HG03060 (cell line): Measurements from ENCODE around the gene SYNCRIP.
A peak's percentile ranks its signal among the peaks of the same experiment; 100 is the strongest.
"Not testable (repeated sequence)": the region's sequence is repeated elsewhere in the genome, so short reads cannot be mapped to it uniquely, and the experiment has no call there.

Experiments used
- ATAC-seq: cut with Tn5 transposase; IDR thresholded peaks from one replicate; pipeline ENCODE4 v1.9.1; 2021; ENCODE audit warnings: low read depth, moderate number of reproducible peaks; ENCODE audit not compliant: unreplicated experiment

The SYNCRIP gene

DNA sequence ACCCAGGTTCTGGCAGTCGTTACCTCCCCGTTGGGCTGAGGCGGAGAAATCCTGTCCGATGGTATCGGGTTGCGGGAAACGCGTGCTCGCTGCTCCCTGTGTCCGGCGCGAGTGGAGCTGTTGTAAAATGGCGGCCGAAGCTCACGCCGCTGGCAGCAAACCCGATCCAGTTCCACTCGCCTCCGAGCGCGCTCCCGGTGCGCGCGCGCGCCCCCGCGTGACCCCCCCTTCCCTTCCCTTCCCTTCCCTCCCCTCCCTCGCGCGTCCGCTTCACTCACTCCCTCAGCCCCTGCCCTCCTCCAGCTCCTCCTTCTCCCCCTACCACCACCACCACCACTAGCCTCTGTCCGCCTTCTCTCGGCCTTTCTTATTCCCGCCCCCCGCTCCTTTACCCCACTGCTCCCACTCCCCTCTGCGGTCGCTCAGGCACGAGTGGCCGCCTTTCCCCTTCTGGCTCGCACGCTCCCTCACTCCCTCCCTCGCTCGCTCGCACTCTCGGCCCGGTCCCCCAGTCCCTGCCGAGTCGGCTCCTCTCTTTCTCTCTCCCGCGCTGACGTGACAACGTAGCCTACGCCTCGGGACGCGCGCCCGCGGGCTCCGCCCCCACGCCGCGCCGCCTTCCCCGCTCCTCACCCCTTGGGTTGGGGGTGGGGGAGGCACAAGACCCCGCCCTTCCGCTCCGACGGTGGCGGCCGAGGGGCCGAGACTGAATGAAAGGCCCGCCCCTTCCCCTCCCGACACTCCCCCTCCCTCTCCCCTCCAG lies at the start of gene SYNCRIP:
TSS of gene SYNCRIP (minus strand) at position 113 of the 763 bp plus-strand sequence. CDS start 1,447 bp downstream, outside the sequence.
- peak; percentile 53 for ATAC-seq

DNA sequence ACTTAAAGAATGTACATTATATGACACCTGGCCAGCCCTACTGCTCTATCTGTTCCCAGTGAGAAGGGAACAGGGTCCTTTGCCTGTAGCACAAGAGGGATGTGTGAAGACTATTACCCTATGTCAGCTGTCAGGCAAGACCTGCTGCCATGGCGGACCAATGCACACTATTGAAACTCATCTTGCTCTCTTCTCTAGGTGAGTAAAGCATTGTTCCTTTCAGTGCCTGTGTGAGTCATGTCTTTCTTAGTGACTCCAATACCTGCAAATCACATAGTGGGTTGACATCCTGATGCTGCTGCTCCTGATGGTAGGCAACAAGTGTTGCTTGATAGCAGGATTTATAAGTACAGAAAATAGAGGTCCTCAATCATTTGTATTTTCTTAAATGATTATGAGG lies 48.8 kb upstream of the SYNCRIP start:
- no peak for ATAC-seq

DNA sequence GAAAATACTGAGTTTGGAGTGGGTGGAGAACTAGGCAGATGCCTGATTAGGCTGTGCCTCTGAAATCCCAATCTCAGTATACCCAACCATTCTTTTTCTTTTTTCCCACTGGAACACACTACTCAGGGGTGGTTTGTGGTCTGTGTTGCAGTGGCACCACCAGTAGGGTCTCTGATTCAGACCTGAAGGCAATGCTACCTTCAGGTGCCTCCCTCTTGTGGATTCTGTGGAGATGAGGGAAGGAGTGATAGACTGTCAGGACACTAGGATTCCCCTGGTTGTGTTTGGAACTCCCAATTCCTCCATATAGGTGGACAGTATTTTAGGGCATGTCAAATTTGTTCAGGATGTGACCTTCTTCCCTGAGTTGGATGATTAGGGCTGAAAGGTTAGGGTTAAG lies 47.4 kb upstream of the SYNCRIP start:
- ATAC-seq, result no peak

DNA sequence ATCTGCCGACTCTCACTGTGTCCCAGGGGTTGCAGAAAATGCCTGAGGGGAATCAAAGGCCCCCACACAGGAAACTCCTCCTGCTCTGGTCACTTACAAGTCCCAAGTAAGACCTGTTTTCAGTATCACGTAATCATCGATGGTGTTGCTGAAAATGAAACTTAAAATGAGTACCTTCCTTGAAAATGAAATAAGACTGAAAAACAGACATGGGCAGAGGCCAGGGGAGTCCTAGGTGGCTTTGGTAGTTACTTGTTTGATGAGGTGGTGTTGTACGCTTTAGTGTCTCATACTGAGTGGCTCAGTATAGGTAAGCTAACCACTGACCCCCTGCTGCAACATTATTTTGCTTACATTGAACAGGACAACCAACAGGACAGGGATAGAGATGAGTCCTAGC lies 43.0 kb upstream of the SYNCRIP start:
- peak; percentile 93 for ATAC-seq

DNA sequence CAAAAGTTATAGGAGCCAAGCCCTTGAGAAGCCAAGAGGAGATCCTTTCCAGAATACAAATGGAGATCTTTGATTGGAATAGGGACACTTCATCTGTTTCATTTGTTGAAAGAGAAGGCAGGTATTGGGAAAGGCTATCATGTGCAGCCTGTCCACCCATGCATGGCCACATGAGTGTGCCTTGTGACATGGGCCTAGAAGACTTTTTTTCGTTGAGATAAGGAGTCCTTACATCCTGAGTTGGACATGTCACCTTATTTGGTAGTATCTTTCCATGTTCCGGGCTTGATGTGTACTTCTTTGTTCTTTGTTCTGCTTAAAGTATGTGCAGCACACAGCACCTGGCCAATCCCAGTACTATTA lies 42.1 kb upstream of the SYNCRIP start:
- no peak for ATAC-seq

DNA sequence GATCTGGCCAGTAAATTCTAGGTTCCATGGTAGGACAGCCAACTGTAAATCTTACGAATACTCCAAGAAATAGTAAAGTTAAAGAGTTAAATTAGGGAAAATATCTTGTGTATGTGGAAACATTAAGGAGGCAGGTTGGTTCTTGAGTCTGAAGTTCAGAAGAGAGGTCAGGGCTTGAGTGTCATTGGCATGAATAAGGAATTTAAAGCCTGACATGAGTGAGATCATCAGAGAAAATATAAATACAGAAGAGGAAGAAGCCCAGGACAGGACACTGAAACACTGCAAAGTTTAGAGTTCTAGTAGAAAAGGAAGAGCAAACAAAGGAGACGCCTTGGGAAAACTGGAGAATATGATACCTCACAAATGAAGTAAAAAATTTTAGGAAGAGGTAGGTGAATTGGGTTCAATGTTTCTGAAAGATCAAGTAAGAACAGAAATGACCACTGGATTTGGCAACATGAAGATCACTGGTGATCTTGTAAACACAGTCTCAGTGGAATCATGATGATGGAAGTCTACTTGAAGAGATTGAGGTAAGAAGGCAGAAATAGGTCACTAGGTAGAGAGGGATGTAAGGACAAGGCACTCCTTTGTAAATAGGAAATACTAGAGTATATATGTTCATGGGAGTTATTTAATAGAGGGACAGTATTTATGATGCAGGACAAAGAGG lies 41.6 kb upstream of the SYNCRIP start:
- no peak for ATAC-seq

DNA sequence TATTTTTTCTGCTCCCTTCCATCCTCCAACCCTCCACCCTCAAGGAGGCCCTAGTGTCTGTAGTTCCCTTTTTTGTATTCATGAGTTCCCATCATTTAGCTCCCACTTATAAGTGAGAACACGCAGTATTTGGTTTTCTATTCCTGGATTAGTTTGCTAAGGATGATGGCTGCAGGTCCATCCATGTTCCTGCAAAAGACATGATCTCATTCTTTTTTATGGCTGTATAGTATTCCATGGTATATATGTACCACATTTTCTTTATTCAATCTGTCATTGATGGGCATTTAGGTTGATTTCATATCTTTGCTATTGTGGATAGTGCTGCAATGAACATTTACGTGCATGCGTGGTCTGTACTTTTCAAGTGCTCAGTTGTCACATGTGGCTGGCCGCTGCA lies 39.2 kb upstream of the SYNCRIP start:
- not testable (repeated sequence) for ATAC-seq

DNA sequence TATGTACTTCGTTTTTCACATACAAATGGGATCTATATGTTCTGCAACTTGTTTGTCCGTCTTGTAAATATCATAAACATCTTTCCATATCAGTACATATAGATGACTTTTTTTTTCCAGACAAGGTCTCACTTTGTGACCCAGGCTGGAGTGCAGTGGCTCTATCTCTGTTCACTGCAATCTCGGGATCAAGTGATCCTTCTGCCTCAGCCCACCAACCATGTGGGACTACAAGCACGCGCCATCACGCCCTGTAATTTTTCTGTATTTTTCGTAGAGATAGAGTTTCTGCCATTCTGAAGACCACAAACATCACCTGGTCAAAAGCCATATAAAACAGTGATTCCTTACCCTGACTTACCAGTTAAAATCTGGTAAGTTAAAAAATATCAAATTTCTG lies 37.7 kb upstream of the SYNCRIP start:
- ATAC-seq, result no peak

DNA sequence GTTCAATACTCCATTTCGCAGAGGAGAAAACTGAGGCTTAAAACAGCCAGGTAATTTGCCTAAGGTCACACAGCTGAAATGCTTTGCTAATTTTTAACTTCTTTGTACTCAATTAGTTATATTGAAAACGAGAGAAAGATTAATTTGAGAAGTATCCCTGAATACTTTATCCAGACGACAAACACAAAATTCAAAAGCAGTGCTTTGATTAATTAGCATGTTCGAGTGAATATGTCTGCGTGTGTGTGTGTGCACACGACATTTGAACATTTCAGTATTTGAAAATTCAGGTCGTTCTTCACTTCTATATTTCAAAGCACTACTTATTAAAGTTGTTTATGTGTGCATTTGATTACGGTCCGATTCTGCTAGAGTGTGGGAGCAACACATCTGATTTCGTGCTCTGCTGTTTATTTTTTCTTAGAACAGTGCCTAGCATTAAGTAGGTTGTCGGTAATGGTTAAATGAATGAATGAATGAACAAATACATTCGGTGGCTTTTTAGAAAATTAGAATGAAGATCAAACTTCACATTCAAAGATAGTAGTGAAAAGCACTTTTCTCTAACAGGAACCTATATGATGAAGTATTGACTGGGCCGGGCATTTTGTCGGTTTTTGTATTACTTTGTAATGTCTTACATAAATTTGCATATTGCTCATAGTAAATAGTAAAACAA lies 36.9 kb upstream of the SYNCRIP start:
- ATAC-seq, result no peak

DNA sequence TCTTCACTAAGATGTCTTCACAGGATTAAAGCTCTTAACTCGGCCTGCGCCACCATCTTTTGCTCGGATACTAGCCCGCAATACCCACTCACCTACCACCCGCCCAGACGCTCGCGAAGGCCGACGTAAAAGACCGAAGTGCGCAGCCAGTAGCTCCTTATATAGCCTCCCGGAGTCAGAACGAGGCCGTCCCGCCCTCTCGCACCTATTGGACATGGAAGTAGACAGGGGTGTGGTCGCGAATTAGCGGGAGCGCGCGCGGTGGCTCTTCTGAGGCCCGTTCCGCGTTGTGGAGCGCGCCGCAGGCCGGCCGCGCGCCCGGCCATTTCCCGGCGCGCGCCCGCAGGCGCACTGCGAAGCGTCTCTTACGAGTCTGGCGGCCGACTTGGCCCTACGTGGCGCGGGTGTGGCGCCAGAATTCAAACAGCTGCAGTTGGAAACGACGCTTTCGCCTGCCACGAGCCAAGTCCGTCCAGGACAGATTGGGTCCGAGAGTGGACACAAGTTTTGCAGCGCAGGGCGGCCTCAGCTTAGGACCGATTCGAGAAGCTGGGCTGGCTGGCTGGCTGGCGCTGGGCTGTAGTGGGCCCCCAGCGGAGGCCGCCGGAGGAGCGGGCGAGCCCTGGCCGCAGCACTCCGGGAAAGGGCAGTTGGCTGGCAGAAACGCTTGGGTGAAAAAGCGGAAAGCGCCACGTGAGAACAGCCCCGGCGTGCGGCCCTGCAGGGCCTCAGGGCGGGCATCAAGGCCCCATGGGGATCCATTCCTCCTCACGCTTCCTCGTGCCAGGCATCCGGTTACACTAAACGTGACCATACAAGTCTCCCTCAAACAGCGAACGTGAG lies 36.1 kb upstream of the SYNCRIP start:
- ATAC-seq, result peak; percentile 55

DNA sequence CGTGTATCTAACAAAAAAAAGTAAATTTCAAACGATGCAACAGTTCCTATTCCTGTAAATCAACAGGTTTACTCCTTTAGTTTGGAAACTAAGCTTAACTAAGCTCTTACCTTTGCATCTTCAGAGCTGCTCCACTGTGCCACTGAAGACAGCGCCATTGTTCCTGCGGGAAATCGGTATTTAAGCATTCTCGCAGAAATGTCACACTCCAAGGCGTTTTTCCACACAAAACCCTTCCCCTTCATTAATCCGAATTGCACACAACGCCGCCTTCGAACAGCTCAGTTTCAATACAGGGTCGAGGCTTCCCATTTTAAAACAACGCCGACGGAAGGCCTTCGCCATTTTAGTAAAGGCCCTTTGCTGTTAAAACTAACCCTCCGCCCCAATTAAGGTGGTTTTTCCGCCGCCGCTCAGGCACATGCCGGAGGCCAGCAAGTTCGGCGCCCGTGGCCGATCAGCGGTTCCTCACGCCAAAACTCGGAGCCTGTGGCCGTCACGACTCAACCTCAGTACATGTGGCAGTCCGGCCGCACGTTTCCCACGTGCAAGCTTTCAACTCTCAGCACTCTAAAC lies 35.4 kb upstream of the SYNCRIP start:
- ATAC-seq, result no peak

DNA sequence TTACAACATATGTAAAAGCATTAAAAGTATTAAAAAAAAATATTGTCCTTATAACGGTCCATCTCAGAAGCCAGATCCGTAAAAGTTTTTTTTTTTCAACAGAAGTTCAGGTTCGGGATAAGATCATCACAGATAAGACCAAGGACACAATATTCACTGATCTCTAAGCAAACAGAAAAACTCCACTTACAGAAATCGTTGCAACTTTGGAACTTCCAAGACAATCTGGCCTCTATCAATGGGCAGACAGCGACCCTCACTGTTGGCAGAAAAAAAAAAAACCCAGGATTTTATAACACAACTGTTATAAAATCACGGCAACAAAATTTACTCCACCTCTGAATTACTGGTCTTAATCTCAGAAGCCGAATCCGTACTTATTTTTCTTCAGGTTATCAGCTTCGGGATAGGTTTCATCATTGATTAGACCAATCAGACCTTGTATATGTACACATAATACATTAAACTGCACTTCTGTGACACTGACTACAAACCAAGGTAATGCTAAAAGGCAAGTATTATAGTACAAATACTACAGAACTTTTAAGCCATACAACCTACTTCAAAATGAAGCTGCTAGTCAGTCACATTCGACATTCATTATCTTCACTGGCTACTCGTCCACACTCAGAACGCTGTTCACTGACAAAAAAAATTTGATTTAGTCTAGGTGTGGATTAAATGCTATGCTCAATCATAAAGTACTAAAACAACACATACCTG lies 34.7 kb upstream of the SYNCRIP start:
- no peak for ATAC-seq

DNA sequence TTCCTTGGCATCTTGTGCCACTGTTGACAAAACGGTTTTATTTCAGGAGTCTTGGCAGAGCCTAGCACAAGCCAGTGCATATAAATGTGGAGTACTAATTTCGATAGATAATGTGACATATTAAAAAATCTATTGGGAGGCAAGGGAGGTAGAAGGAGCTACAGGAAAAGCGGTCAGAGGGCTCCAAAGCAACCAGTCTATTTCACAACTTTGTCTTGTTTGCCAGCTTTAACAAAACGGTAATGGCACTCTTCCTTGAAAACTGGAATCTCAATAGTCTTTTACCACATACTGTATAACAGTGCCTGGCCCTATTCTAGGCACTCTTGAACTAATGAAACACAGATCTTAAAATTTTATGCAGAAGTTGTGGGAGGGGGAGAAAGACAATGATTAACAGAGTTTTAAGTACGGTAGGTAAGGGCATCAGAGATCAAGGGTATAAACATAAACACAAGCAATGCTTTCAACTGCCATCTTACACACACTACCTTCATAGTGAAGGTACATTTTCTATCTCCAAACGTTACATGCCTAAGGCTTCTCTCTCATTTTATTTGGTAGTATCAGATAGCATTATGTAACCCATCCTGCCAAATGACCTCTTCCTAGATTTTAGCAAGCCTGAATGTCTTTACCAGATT lies 33.5 kb upstream of the SYNCRIP start:
- no peak for ATAC-seq

DNA sequence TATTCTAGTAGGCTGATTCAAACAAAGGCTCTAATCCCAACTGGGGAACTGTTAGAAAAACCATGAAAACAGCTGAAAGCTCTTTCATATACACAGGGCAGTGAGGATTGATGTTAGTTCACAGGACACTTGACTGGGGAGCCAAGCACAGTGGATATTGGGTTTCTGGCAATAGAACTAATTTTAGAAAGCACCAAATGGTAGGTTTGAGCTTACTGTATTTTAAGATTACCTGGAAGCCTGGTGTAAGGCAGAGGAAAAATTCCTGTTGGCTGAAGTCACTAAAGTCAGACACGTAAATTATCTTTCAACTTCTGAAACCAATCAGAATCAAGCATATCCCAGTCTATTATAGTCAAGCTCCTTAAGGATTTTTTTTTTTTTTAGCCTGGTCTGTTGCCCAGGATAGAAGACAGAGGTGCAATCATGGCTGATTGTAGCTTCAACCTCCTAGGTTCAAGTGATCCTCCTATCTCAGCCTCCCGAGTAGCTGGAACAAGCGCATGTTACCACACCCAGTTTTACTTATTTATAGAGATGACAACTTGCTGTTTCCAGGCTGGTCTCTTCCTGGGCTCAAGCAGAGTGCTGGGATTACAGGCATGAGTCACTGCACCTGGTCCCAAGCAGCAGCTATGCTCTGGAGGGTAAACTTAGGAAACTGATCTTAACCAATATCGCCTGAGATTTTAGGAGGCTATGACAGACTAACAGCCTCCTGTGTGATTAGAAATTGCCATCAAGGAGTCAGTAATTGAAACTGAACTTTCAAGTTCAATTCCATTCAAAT lies 32.5 kb upstream of the SYNCRIP start:
- no peak for ATAC-seq

DNA sequence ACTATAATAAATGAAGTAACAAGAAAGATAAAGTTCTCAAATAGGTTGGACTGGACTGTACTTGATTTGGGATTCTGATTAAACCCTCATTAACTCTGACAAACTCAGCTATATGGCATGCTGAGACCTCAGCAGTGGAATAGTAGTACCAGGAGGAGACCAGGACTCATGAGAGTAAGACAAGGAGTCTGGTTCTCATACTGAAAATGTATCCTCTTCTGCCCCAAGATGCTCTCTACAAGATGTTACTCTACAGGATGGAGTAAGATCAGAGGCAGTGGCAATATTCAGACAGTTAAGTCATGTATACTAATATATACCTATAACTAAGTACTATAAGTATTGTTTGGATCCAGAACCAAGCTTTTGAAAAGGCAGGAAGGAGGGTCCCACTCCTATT lies 31.9 kb upstream of the SYNCRIP start:
- no peak for ATAC-seq

DNA sequence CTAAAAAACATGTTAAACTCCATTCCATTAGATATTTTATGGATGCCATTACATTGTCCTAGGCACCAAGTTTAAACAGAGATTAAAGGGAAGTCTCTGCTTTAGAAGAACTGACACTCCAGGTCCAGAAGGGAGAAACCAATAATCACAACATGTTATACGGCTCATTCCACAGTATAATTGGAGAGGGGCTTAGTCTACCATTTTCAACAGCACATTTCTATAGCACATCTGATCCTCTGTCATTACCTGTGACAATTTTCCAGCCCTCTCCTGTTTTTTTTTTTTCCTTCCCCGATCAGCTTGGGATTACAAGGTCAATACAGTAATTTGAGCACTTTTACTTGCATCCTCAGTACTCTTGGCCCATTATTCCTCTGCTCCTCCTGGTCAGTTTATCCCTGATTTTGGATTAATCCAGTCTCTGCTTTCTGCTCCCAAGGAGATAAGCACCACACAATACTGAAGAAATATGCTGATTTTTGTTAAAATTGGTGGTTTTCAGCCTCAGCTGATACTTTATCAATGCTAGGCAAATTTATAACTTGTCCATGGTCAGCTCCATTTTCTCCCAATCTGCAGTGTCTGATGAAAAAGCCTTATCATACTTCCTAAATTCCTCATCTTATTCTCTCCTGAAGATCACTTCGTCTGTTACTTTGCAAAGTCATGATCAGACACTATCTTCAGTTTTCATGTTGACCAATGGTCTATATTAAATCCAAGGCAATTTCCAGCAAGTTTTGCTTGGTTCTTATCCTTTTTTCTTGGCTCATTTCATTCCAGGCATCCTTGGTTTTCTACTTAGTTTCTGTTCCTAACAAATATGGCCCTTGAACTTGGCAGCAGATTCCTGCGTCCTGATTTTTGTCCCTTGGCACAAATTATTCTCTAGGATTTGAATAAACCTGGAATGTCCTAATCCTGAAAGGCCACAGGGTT lies 30.8 kb upstream of the SYNCRIP start:
- no peak for ATAC-seq

DNA sequence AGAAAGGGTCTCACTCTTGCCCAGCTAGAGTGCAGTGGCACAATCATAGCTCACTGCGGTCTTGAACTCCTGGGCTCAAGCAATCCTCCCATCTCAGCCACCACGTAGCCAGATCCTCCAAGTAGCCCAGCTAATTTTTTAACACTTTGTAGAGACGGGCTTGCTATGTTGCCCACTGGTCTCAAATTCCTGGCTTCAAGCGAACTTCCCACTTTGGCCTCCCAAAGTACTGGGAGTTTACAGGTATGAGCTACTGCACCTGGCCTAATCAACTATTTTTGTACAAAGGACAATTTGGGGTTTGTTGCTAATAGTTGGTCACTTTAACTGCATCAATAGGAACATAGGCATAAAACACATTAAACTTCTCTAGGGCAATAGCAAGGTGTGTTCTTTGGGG lies 29.9 kb upstream of the SYNCRIP start:
- ATAC-seq, result no peak
